Naive thymus-derived CD4-positive, alpha-beta T cell (primary cell): Measurements from ENCODE around the gene FGD3. TPM values are rescaled to one million over a fixed set of nuclear protein-coding genes. Genes with fewer than 3 reads are reported as not detected.

Experiments
- ATAC-seq: fragments of 150-1000 bp; cut with Tn5 transposase; 2 replicates; pipeline ENCODE4 v1.10.0; 2021; ENCODE audit warnings: mild to moderate bottlenecking, moderate library complexity
- CTCF ChIA-PET: fragments of 350-600 bp; sonication (Branson Sonifier 250); formaldehyde crosslinking; loops from one replicate; lab custom pipeline; 2021; ENCODE audit warnings: antibody characterized with exemption; lab: Charles Lee
- POLR2A ChIA-PET: fragments of 350-600 bp; sonication (Branson Sonifier 250); formaldehyde crosslinking; loops from one replicate; lab custom pipeline; 2021; ENCODE audit warnings: antibody characterized with exemption, inconsistent platforms; lab: Charles Lee
- DNase-seq, 9 donors: peaks; one replicate each; pipeline versions ENCODE4 v3.0.0 to v3.0.0-alpha.2; 2020 to 2022; ENCODE audit warnings: mixed read lengths in 1 of 9
- H3K27ac ChIP-seq: one replicate; pipeline ENCODE4 v1.7.0; 2013; ENCODE audit warnings: mild to moderate bottlenecking, low read depth, low read length, moderate library complexity
- H3K27me3 ChIP-seq, 2 donors: one replicate each; pipeline ENCODE4 v1.7.0; 2013; ENCODE audit warnings: low read length in 2 of 2, mild to moderate bottlenecking in 2 of 2, moderate library complexity in 2 of 2; ENCODE audit not compliant: control insufficient read depth in 2 of 2, insufficient read depth in 2 of 2
- H3K36me3 ChIP-seq, 3 experiments: 1 replicate in 2 of 3; 2 replicates in 1 of 3; pipeline ENCODE4 v1.7.0; 2013; ENCODE audit warnings: low read length in 3 of 3, mild to moderate bottlenecking in 3 of 3, moderate library complexity in 1 of 3; ENCODE audit not compliant: insufficient read depth in 3 of 3, control insufficient read depth in 2 of 3
- H3K4me1 ChIP-seq, 2 donors: one replicate each; pipeline ENCODE4 v1.7.0; 2013; ENCODE audit warnings: low read length in 2 of 2, mild to moderate bottlenecking in 2 of 2, moderate library complexity in 1 of 2; ENCODE audit not compliant: control insufficient read depth in 2 of 2, insufficient read depth in 2 of 2
- H3K4me3 ChIP-seq: 2 replicates; pipeline ENCODE4 v1.7.0; 2013; ENCODE audit warnings: mild to moderate bottlenecking, low read length
- H3K9me3 ChIP-seq, 3 experiments: 1 replicate in 2 of 3; 2 replicates in 1 of 3; pipeline ENCODE4 v1.7.0; 2013; ENCODE audit warnings: low read length in 3 of 3; ENCODE audit not compliant: control insufficient read depth in 2 of 3
- H3K27ac Mint-ChIP-seq, 9 donors: one replicate each; pipeline ENCODE4 v1.8.0; 2020 to 2022; ENCODE audit warnings: mixed read lengths in 9 of 9, mild to moderate bottlenecking in 8 of 9, moderate library complexity in 5 of 9, inconsistent platforms in 2 of 9
- H3K27me3 Mint-ChIP-seq, 5 donors: one replicate each; pipeline ENCODE4 v1.8.0; 2021 to 2022; ENCODE audit warnings: mixed read lengths in 5 of 5, mild to moderate bottlenecking in 1 of 5
- H3K36me3 Mint-ChIP-seq, 5 donors: one replicate each; pipeline ENCODE4 v1.8.0; 2020 to 2022; ENCODE audit warnings: mixed read lengths in 5 of 5, mild to moderate bottlenecking in 3 of 5, inconsistent platforms in 1 of 5
- H3K4me1 Mint-ChIP-seq, 7 donors: one replicate each; pipeline ENCODE4 v1.8.0; 2020 to 2022; ENCODE audit warnings: mixed read lengths in 7 of 7, mild to moderate bottlenecking in 3 of 7, inconsistent platforms in 1 of 7
- H3K4me3 Mint-ChIP-seq, 10 donors: one replicate each; pipeline ENCODE4 v1.8.0; 2020 to 2022; ENCODE audit warnings: mild to moderate bottlenecking in 10 of 10, mixed read lengths in 10 of 10, moderate library complexity in 6 of 10, inconsistent platforms in 2 of 10
- H3K9me3 Mint-ChIP-seq, 11 donors: one replicate each; pipeline ENCODE4 v1.8.0; 2020 to 2022; ENCODE audit warnings: mixed read lengths in 11 of 11, mild to moderate bottlenecking in 4 of 11, inconsistent platforms in 1 of 11, moderate library complexity in 1 of 11
- intact Hi-C, 2 donors: fragments of 100-400 bp; cut with micrococcal nuclease; formaldehyde crosslinking; loops; one replicate each; pipeline ENCODE4 v1.15.1; 2023
- polyA plus RNA-seq, 2 donors: library from polyadenylated mRNA; unstranded; fragments of 300-500 nt; fragmentation: Illumina TruSeq; gene quantifications; one replicate each; pipeline ENCODE4 v1.2.3, GENCODE V29; 2021
- total RNA-seq, 6 experiments: library from RNA in 5 of 6; stranded (reverse) in 5 of 6; gene quantifications; 1 replicate in 5 of 6; 2 replicates in 1 of 6; pipeline ENCODE4 v1.2.3 and lab custom pipeline; 2021 to 2026

Gene FGD3
- total and polyA plus RNA-seq, 7 experiments from 2014 or later: 114 to 341 (median 193) TPM

- Mint-ChIP-seq H3K9me3 (no peaks in the 10 kb centered on the region), H3K36me3 (peaks cover 0 to 58% (median 36%) of the 10 kb centered on the region in 5 donors), H3K27ac (peak overlapping the region; percentile 56 to 100 (median 97)), H3K27me3 (no peaks in the 10 kb centered on the region), H3K4me1 (peaks cover 63 to 97% (median 90%) of the 10 kb centered on the region in 7 donors), H3K4me3 (peak overlapping the region; percentile 16 to 95 (median 54))
- Histone ChIP-seq H3K4me3 (no peak overlapping the region), H3K36me3 (peaks cover 0 to 35% (median 14%) of the 10 kb centered on the region in 3 experiments), H3K27me3 (no peaks in the 10 kb centered on the region), H3K27ac (peak overlapping the region; percentile 59), H3K4me1 (peaks cover 44 to 84% of the 10 kb centered on the region in 2 donors), H3K9me3 (no peaks in the 10 kb centered on the region)
- no peak for ATAC-seq
- no peak for DNase-seq
- ChIA-PET POLR2A (interaction anchor here (0.6 to 10.5 kb wide), 19 partner anchors 8 to 498 kb away, joined by 3 to 365 read pairs (median 5); partner anchors contain the start of gene CARD19), CTCF (interaction anchor here (0.6 to 2.8 kb wide), 6 partner anchors 26 to 236 kb away, joined by 3 to 11 read pairs (median 4); no protein-coding TSS in a partner anchor)
- intact Hi-C loops: loop anchor here in 1 of 2 donors (10.0 kb wide), 1 partner anchor 1658 kb away; the partner anchor contains the start of gene AOPEP
Observed at GRCh38 chr9:93066978-93067603, 119.8 kb downstream of the FGD3 start.

GRCh38 chr9:93068956-93069355 lies 121.6 kb downstream of the FGD3 start:
- CTCF ChIA-PET: no interaction called here
- peaks cover 29 to 79% of the 10 kb centered on the region in 2 donors for H3K4me1 ChIP-seq
- H3K27me3 ChIP-seq: no peaks in the 10 kb centered on the region
- POLR2A ChIA-PET: interaction anchor here (0.6 to 10.5 kb wide), 14 partner anchors 8 to 199 kb away, joined by 3 to 365 read pairs (median 6); no protein-coding TSS in a partner anchor
- Mint-ChIP-seq H3K27ac (peak overlapping the region in 7 of 9 donors; percentile 83 to 100 (median 98)), H3K36me3 (peaks cover 0 to 50% (median 37%) of the 10 kb centered on the region in 5 donors), H3K9me3 (no peaks in the 10 kb centered on the region), H3K27me3 (no peaks in the 10 kb centered on the region), H3K4me1 (peaks cover 62 to 97% (median 94%) of the 10 kb centered on the region in 7 donors), H3K4me3 (peak overlapping the region in 4 of 10 donors; percentile 20 to 95 (median 40))
- intact Hi-C loops: loop anchor here in 1 of 2 donors (10.0 kb wide), 1 partner anchor 1656 kb away; the partner anchor contains the start of gene AOPEP
- H3K4me3 ChIP-seq: no peak overlapping the region
- H3K36me3 ChIP-seq: peaks cover 0 to 38% (median 17%) of the 10 kb centered on the region in 3 experiments
- ATAC-seq: no peak
- no peak for DNase-seq
- H3K27ac ChIP-seq: peak overlapping the region; percentile 35
- no peaks in the 10 kb centered on the region for H3K9me3 ChIP-seq

- ATAC-seq (peak; percentile 45), DNase-seq (no peak)
- Histone ChIP-seq H3K4me3 (no peak overlapping the region), H3K4me1 (peaks cover 10 to 58% of the 10 kb centered on the region in 2 donors), H3K27ac (peak overlapping the region; percentile 45), H3K27me3 (no peaks in the 10 kb centered on the region), H3K9me3 (no peaks in the 10 kb centered on the region), H3K36me3 (peaks cover 0 to 39% (median 19%) of the 10 kb centered on the region in 3 experiments)
- POLR2A ChIA-PET: interaction anchor here (0.7 to 2.3 kb wide), 7 partner anchors 9 to 117 kb away, joined by 3 to 10 read pairs (median 5); partner anchors contain the start of gene CARD19
- no peaks in the 10 kb centered on the region for H3K9me3 Mint-ChIP-seq
- H3K36me3 Mint-ChIP-seq: peaks cover 0 to 38% (median 30%) of the 10 kb centered on the region in 5 donors
- CTCF ChIA-PET: interaction anchor here (0.6 to 0.9 kb wide), 2 partner anchors 42 to 57 kb away, joined by 3 to 4 read pairs; no protein-coding TSS in a partner anchor
- H3K27me3 Mint-ChIP-seq: no peaks in the 10 kb centered on the region
- H3K4me3 Mint-ChIP-seq: peak overlapping the region in 6 of 10 donors; percentile 34 to 79 (median 52)
- H3K4me1 Mint-ChIP-seq: peaks cover 42 to 95% (median 90%) of the 10 kb centered on the region in 7 donors
- H3K27ac Mint-ChIP-seq: peak overlapping the region; percentile 27 to 100 (median 84)
- intact Hi-C loops: no loop called here
Observed at GRCh38 chr9:93071464-93071863, 124.1 kb downstream of the FGD3 start.

- peak overlapping the region; percentile 45 for H3K27ac ChIP-seq
- H3K4me3 Mint-ChIP-seq: peak overlapping the region in 9 of 10 donors; percentile 35 to 79 (median 66)
- no peaks in the 10 kb centered on the region for H3K9me3 ChIP-seq
- H3K27me3 ChIP-seq: no peaks in the 10 kb centered on the region
- no peak overlapping the region for H3K4me3 ChIP-seq
- ChIA-PET POLR2A (interaction anchor here (0.7 to 2.3 kb wide), 10 partner anchors 9 to 116 kb away, joined by 3 to 7 read pairs (median 4); partner anchors contain the start of gene CARD19), CTCF (no interaction called here)
- H3K27ac Mint-ChIP-seq: peak overlapping the region in 8 of 9 donors; percentile 81 to 100 (median 84)
- peaks cover 10 to 55% of the 10 kb centered on the region in 2 donors for H3K4me1 ChIP-seq
- ATAC-seq: no peak
- peaks cover 0 to 39% (median 28%) of the 10 kb centered on the region in 5 donors for H3K36me3 Mint-ChIP-seq
- H3K36me3 ChIP-seq: peaks cover 0 to 49% (median 22%) of the 10 kb centered on the region in 3 experiments
- DNase-seq: no peak
- intact Hi-C loops: no loop called here
- H3K4me1 Mint-ChIP-seq: peaks cover 35 to 95% (median 90%) of the 10 kb centered on the region in 7 donors
- no peaks in the 10 kb centered on the region for H3K27me3 Mint-ChIP-seq
- H3K9me3 Mint-ChIP-seq: no peaks in the 10 kb centered on the region
Observed at GRCh38 chr9:93072383-93072795, 125.1 kb downstream of the FGD3 start.

DNA sequence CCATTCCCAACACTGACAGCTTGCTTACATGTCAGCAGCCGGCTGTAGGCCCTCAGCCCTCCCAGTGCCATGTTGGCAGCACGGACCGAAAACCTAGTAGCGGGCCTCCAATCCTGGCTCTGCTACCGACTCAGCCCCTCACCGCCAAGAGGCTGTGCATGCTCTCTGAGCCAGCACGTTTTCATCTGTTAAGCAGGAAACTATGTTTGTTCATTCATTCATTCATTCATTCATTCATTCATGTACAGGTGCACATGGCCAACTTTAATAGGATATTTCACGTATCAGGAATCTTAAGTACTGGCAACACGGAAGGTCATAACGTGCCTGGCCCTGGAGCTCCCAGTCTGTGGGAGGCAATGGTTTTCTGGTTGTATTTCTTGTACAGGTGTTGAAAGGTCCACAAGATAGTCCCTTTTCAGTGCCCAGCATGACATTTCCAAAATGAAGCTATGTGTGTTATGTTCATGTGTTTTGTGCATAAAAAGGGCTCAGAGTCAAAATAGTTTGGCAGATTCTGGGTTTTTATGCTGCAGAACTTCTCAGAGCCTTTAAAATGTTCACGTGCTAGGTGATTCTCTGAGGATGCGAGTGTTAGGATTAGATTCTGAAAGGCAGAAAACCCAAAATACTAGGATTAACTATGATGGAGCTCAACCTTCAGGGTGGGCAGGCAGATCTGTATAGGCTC lies 128.9 kb downstream of the FGD3 start:
- Histone ChIP-seq H3K27me3 (no peaks in the 10 kb centered on the region), H3K4me3 (no peak overlapping the region), H3K27ac (no peak overlapping the region), H3K36me3 (peaks cover 0 to 69% (median 35%) of the 10 kb centered on the region in 3 experiments), H3K9me3 (no peaks in the 10 kb centered on the region), H3K4me1 (peaks cover 10 to 31% of the 10 kb centered on the region in 2 donors)
- H3K36me3 Mint-ChIP-seq: peaks cover 11 to 45% (median 22%) of the 10 kb centered on the region in 5 donors
- CTCF ChIA-PET: interaction anchor here (1.1 to 1.4 kb wide), 2 partner anchors 11 to 72 kb away, joined by 3 to 4 read pairs; no protein-coding TSS in a partner anchor
- intact Hi-C loops: no loop called here
- POLR2A ChIA-PET: interaction anchor here (0.7 to 5.8 kb wide), 9 partner anchors 9 to 70 kb away, joined by 3 to 60 read pairs (median 4); no protein-coding TSS in a partner anchor
- no peaks in the 10 kb centered on the region for H3K9me3 Mint-ChIP-seq
- DNase-seq: no peak
- no peak for ATAC-seq
- no peaks in the 10 kb centered on the region for H3K27me3 Mint-ChIP-seq
- peaks cover 19 to 76% (median 69%) of the 10 kb centered on the region in 7 donors for H3K4me1 Mint-ChIP-seq
- H3K27ac Mint-ChIP-seq: peak overlapping the region in 8 of 9 donors; percentile 15 to 93 (median 68)
- no peak overlapping the region for H3K4me3 Mint-ChIP-seq

GRCh38 chr9:93076792-93077128 lies 129.4 kb downstream of the FGD3 start:
- no peaks in the 10 kb centered on the region for H3K9me3 ChIP-seq
- peak overlapping the region in 7 of 9 donors; percentile 15 to 93 (median 70) for H3K27ac Mint-ChIP-seq
- H3K9me3 Mint-ChIP-seq: no peaks in the 10 kb centered on the region
- H3K27me3 ChIP-seq: no peaks in the 10 kb centered on the region
- peaks cover 0 to 69% (median 35%) of the 10 kb centered on the region in 3 experiments for H3K36me3 ChIP-seq
- CTCF ChIA-PET: interaction anchor here (1.1 to 1.4 kb wide), 2 partner anchors 11 to 72 kb away, joined by 3 to 4 read pairs; no protein-coding TSS in a partner anchor
- no peak overlapping the region for H3K4me3 Mint-ChIP-seq
- H3K4me1 ChIP-seq: peaks cover 7 to 30% of the 10 kb centered on the region in 2 donors
- no peak overlapping the region for H3K27ac ChIP-seq
- H3K36me3 Mint-ChIP-seq: peaks cover 11 to 45% (median 19%) of the 10 kb centered on the region in 5 donors
- ATAC-seq: no peak
- POLR2A ChIA-PET: interaction anchor here (0.7 to 5.8 kb wide), 7 partner anchors 8 to 71 kb away, joined by 3 to 60 read pairs (median 4); no protein-coding TSS in a partner anchor
- H3K4me3 ChIP-seq: no peak overlapping the region
- no peaks in the 10 kb centered on the region for H3K27me3 Mint-ChIP-seq
- intact Hi-C loops: no loop called here
- DNase-seq: no peak
- H3K4me1 Mint-ChIP-seq: peaks cover 21 to 75% (median 66%) of the 10 kb centered on the region in 7 donors
